DMS 273 (cell line): ENCODE data around the gene ITCH.
"Not testable (repeated sequence)": the region's sequence is repeated elsewhere in the genome, so short reads cannot be mapped to it uniquely, and the experiment has no call there.

ENCODE experiments used
- DNase-seq: peaks from one replicate; lab custom pipeline; 2025; ENCODE audit not compliant: unreplicated experiment; lab: John Stamatoyannopoulos, UW

The ITCH gene

GRCh38 chr20:34343458-34344211, 19.4 kb upstream of the ITCH start:
- DNase-seq: no peak

DNA sequence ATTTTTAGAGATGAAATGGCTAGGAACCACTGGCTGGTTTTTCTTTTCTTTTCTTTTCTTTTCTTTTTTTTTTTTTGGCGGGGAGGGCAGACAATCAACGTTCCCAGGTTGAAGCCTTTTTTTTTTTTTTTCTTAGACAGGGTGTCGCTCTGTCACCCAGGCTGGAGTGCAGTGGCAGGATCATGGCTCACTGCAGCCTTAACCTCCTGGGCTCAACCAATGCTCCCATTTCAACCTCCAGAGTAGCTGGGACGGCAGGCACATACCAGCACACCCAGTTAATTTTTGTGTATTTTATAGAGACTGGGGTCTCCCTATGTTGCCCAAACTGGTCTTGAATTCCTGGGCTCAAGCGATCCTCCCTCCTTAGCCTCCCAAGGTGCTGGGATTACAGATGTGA, 18.8 kb upstream of the ITCH start:
- DNase-seq: no peak

DNA sequence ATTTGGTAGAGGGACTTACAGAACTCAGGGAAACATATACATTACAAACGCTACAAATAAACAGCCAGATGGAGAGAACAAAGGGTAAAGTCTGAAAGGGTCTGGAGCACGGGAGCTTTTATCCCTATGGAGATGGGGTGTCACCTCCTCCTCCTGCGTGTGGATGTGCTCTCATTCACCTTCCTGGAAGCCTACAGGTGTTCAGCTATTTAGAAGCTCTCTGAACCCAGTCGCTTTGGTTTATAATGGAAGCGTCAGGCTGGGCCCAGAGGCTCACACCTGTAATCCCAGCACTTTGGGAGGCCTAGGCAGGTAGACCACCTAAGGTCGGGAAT, 17.7 kb upstream of the ITCH start:
- DNase-seq: no peak

DNA sequence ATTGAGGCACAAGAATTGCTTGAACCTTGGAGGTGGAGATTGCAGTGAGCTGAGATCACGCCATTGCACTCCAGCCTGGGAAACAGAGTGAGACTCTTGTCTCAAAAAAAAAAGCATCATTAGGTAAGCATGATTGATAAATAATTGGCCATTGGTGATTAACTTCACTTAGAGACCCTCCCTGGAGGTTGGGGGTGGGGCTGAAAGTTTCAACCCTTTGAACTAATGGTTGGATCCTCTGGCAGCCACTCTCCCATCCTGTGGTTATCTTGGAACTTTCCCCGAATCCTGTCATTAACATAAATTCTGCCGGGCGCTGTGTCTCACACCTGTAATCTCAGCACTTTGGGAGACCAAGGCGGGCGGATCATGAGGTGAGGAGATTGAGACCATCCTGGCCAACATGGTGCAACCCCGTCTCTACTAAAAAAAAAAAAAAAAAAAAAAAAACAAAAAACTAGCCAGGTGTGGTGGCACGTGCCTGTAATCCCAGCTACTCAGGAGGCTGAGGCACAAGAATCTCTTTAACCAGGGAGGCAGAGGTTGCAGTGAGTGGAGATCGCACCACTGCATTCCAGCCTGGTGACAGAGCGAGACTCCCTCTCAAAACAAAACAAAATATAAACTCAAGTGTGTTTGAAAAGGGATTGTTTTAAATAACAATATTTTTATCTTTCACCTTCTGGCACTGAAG, 17.1 kb upstream of the ITCH start:
- not testable (repeated sequence) for DNase-seq

DNA sequence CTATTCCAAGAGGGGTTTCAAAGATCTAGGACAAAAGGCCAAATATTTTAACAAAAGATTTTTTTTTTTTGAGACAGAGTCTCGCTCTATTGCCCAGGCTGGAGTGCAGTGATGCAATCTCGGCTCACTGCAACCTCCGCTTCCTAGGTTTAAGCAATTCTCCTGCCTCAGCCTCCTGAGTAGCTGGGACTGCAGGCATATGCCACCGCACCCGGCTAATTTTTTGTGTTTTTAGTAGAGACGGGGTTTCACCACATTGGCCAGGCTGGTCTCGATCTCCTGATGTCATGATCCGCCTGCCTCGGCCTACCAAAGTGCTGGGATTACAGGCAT, 16.6 kb upstream of the ITCH start:
- DNase-seq: not testable (repeated sequence)

GRCh38 chr20:34347571-34347970, 15.5 kb upstream of the ITCH start:
- DNase-seq: no peak

DNA sequence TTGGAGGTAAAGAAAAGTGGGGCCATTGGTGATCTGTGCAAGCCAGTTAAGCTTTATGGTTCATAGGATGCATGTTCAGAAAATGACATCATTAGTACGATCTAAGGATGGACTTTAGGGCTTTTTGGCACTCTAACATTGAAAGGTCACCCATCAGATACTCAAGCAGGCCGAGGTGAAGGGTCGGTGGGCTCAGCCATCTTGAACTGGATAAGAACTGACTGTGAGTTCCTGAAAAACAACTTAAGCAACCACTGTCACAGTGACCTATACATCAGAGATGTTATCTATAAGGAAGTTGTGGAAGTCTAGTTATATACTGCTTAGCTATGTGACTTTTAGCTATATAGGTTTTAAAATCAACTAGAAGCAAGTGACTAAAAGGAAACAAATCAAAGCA, 13.0 kb upstream of the ITCH start:
- no peak for DNase-seq

DNA sequence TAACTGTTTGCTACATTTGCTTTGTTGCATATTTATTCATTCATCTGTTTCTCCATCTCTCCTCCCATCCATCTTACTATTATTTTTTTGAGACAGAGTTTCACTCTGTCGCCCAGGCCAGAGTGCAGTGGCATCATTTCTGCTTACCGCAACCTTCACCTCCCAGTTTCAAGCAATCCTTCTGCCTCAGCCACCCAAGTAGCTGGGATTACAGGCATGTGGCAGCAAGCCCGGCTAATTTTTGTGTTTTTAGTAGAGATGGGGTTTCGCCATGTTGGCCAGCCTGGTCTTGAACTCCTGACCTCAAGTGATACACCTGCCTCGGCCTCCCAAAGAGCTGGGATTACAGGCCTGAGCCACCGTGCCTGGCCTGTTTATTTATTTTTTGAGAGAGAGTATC, 9.6 kb upstream of the ITCH start:
- DNase-seq: not testable (repeated sequence)

DNA sequence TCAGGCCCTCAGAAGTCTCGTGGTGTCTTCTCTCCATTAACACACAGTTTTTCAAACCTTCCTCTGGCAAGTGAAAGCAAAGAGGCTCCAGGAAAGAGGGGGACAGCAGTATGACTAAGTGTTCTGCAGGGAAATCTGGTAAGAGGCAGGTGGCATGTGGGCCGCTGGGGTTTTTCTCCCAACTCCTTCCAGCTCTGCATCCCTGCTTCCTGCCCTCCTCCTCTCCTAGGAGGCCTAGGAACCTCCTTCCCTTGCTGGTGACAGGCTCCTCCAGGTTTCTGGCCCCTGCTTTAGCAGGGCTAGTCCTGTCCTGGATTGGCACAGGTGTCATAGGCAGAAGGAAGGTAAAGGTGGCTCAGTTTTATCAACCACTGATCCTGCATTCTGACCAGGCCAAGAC, 7.6 kb upstream of the ITCH start:
- DNase-seq: peak; percentile 18

DNA sequence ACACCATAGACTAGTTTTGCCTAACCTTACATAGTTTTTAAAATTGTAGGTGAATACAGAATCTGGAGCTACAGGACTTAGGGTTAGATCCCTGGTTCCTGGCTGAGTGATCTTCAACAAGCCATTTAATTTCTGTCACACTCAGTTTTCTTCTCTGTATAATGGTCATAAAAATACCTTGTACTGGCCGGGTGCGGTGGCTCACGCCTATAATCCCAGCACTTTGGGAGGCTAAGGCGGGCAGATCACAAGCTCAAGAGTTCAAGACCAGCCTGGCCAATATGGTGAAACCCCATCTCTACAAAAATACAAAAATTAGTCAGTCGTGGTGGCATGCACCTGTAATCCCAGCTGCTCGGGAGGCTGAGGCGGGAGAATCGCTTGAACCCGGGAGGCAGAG, 3.3 kb upstream of the ITCH start:
- not testable (repeated sequence) for DNase-seq

- peak; percentile 50 for DNase-seq
Measured at GRCh38 chr20:34362502-34363061, 491 bp upstream of the ITCH start.

DNA sequence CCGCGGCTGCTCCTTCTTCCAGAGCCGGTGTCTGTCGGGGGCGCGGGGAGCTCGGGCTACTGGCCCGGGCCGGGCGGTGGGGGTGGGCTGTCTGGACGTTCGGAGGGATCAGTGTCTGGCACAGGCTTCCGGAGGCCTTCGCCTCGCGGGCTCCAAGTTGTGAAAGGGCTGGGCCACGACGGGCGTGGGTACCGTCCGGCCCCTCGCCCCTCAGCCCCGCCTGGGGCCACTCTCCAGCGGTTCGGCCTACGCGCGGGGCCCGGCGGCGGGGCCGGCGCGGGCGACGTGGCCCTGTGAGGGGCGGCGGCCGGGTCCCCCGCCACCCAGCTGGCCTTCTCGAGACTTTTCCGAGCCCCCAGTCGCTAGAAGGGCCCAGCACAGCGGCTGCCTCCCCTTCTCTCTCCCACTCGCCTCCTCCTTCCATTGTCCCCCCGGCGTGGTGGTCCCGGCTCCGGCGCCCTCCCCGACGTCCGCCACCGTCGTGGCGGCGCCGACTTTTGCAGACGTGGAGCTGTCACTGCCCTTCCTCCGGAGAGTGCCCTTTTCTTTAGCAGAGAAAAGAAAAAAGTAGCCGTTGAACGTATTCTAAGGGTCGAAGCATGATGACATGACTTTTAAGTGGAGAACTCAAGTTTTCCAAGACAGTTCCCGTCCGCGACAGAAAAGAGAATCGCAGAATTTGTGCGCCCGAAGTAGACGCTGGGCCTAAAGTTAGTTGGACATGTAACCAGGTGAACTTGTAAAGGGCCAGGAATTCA, 571 bp downstream of the ITCH start:
- peak; percentile 71 for DNase-seq

GRCh38 chr20:34364223-34364506, 1.1 kb downstream of the ITCH start:
- DNase-seq: no peak

DNA sequence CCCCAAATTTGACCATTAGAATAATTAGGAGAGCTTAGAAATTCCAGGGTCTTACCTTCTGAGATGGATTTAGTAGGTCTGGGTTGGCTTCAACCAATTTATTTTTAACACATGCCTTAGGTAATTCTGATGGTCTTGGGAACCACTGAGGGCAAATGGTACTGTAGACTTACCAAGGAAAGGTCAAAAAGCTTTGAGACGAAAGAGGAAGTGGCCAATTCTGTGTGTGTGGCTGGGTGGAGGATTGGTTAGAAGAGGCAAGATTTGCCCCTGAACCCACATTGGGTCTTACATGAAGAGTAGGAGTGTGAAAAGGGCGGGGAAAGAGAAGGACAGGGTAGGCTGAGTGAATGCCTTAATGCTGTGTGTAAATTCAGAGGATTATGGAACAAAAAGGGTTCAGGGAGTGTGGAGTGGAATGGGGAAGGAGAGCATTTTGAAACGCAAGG, 2.7 kb downstream of the ITCH start:
- no peak for DNase-seq

GRCh38 chr20:34367155-34367554, 4.1 kb downstream of the ITCH start:
- DNase-seq: no peak

DNA sequence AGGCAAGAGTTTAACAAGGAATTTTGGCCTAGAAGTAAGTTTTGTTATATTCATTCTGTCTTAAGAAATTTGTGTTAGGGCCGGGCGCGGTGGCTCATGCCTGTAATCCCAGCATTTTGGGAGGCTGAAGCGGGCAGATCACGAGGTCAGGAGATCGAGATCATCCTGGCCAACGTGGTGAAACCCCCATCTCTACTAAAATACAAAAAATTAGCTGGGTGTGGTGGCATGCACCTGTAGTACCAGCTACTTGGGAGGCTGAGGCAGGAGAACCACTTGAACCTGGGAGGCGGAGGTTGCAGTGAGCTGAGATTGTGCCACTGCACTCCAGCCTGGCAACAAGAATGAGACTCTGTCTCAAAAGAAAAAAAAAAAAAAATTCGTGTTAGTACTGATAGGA, 4.8 kb downstream of the ITCH start:
- not testable (repeated sequence) for DNase-seq

DNA sequence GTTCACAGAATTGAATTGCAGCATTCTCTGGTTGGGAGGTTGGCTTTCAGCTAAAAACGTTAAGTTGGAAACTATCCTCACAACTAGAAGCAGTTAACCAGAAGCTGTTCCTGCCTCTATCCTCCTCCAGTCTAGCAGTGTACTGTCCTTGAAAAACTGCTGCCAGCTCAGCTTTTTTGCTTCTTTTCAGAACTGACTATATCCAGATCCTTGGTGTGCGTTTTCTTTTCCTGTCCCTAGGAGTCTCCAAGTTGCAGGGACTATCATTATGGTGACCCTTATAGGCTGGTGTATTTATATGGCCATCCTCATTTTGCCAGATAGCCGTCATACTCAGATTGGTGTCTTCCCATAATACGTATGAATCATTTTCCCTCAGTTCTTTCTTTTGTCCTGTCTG, 5.5 kb downstream of the ITCH start:
- no peak for DNase-seq

- DNase-seq: no peak
Measured at GRCh38 chr20:34369265-34369664, 6.2 kb downstream of the ITCH start.

GRCh38 chr20:34370062-34370461, 7.0 kb downstream of the ITCH start:
- no peak for DNase-seq

GRCh38 chr20:34373445-34373844, 10.4 kb downstream of the ITCH start:
- DNase-seq: no peak

DNA sequence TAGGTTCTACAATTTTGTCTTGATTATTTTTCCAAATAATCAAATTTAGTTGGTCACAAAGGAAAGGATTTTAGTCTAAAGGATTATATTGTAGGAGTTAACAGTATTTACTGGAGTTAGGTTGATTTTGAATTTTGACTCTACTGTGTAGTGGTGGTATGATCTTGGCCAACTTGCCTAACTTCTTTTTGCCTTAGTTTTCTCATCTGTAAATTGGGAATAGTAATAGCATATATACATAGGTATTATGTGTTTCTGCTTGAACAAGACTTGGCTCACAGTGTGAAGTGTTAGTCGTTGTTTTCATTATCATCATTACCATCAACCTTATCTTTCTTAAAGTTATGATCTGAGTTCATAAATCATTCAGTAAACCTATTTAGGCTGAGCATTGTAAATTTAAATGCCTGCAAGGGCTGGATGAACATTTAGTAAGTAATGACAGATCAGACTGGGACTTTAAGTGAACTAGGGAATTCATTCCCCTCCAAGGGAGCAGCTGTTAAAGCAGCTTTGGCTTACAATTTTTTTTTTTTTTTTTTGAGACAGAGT, 11.2 kb downstream of the ITCH start:
- DNase-seq: no peak

GRCh38 chr20:34375977-34376430, 12.9 kb downstream of the ITCH start:
- DNase-seq: no peak
